ENCODE measurements around the gene PTGIS.

PTGIS gene

GRCh38 chr20:49484180-49485140, 83.5 kb downstream of the PTGIS start:
- in situ Hi-C loops (cut with HindIII; ENCODE audit: low pct_ligation_motif_present, low pct_unique_long_range_greater_than_20kb, low sequenced_read_pairs) = no loop called here
- DNase-seq = peak; percentile 68

- in situ Hi-C loops (cut with HindIII; ENCODE audit: low pct_ligation_motif_present, low pct_unique_long_range_greater_than_20kb, low sequenced_read_pairs) = no loop called here
Measured at GRCh38 chr20:49483696-49484123, 84.2 kb downstream of the PTGIS start.

GRCh38 chr20:49483018-49483695, 84.8 kb downstream of the PTGIS start:
- in situ Hi-C loops (cut with HindIII; ENCODE audit: low pct_ligation_motif_present, low pct_unique_long_range_greater_than_20kb, low sequenced_read_pairs) = no loop called here
- no peak for DNase-seq

More at GRCh38 chr20:49483696-49484123, 84.2 kb downstream of the PTGIS start:
- no peak for DNase-seq

- peak; percentile 67 for DNase-seq
- in situ Hi-C loops (cut with HindIII; ENCODE audit: low pct_ligation_motif_present, low pct_unique_long_range_greater_than_20kb, low sequenced_read_pairs) = no loop called here
Measured at GRCh38 chr20:49482621-49483017, 85.3 kb downstream of the PTGIS start, which contains the start of gene KCNB1. Gene KCNB1 (minus strand): TSS chr20:49482668. CDS start chr20:49482480, 188 bp downstream.

- in situ Hi-C loops (cut with HindIII; ENCODE audit: low pct_ligation_motif_present, low pct_unique_long_range_greater_than_20kb, low sequenced_read_pairs) = no loop called here
- no peak for DNase-seq
Measured at GRCh38 chr20:49482173-49482572, 85.8 kb downstream of the PTGIS start.

GRCh38 chr20:49481116-49481515, 86.8 kb downstream of the PTGIS start:
- in situ Hi-C loops (cut with HindIII; ENCODE audit: low pct_ligation_motif_present, low pct_unique_long_range_greater_than_20kb, low sequenced_read_pairs) = no loop called here
- no peak for DNase-seq

- in situ Hi-C loops (cut with HindIII; ENCODE audit: low pct_ligation_motif_present, low pct_unique_long_range_greater_than_20kb, low sequenced_read_pairs) = no loop called here
Measured at GRCh38 chr20:49480236-49480635, 87.7 kb downstream of the PTGIS start.

GRCh38 chr20:49479785-49480184, 88.2 kb downstream of the PTGIS start:
- in situ Hi-C loops (cut with HindIII; ENCODE audit: low pct_ligation_motif_present, low pct_unique_long_range_greater_than_20kb, low sequenced_read_pairs) = no loop called here
- DNase-seq = no peak

More at GRCh38 chr20:49480236-49480635, 87.7 kb downstream of the PTGIS start:
- DNase-seq = no peak

GRCh38 chr20:49478754-49479689, 88.9 kb downstream of the PTGIS start:
- in situ Hi-C loops (cut with HindIII; ENCODE audit: low pct_ligation_motif_present, low pct_unique_long_range_greater_than_20kb, low sequenced_read_pairs) = no loop called here
- DNase-seq = no peak

- in situ Hi-C loops (cut with HindIII; ENCODE audit: low pct_ligation_motif_present, low pct_unique_long_range_greater_than_20kb, low sequenced_read_pairs) = no loop called here
- DNase-seq = peak; percentile 8
Measured at GRCh38 chr20:49478266-49478665, 89.7 kb downstream of the PTGIS start.

- no peak for DNase-seq
- in situ Hi-C loops (cut with HindIII; ENCODE audit: low pct_ligation_motif_present, low pct_unique_long_range_greater_than_20kb, low sequenced_read_pairs) = no loop called here
Measured at GRCh38 chr20:49477200-49477599, 90.7 kb downstream of the PTGIS start.

GRCh38 chr20:49476016-49476355, 92.0 kb downstream of the PTGIS start:
- no peak for DNase-seq
- in situ Hi-C loops (cut with HindIII; ENCODE audit: low pct_ligation_motif_present, low pct_unique_long_range_greater_than_20kb, low sequenced_read_pairs) = no loop called here

GRCh38 chr20:49475292-49476015, 92.5 kb downstream of the PTGIS start:
- no peak for DNase-seq
- in situ Hi-C loops (cut with HindIII; ENCODE audit: low pct_ligation_motif_present, low pct_unique_long_range_greater_than_20kb, low sequenced_read_pairs) = no loop called here

- no peak for DNase-seq
- in situ Hi-C loops (cut with HindIII; ENCODE audit: low pct_ligation_motif_present, low pct_unique_long_range_greater_than_20kb, low sequenced_read_pairs) = no loop called here
Measured at GRCh38 chr20:49471397-49471796, 96.5 kb downstream of the PTGIS start.

- no peak for DNase-seq
- in situ Hi-C loops (cut with HindIII; ENCODE audit: low pct_ligation_motif_present, low pct_unique_long_range_greater_than_20kb, low sequenced_read_pairs) = no loop called here
Measured at GRCh38 chr20:49470922-49471321, 97.0 kb downstream of the PTGIS start.

GRCh38 chr20:49469060-49469459, 98.9 kb downstream of the PTGIS start:
- no peak for DNase-seq
- in situ Hi-C loops (cut with HindIII; ENCODE audit: low pct_ligation_motif_present, low pct_unique_long_range_greater_than_20kb, low sequenced_read_pairs) = no loop called here

- in situ Hi-C loops (cut with HindIII; ENCODE audit: low pct_ligation_motif_present, low pct_unique_long_range_greater_than_20kb, low sequenced_read_pairs) = no loop called here
- DNase-seq = no peak
Measured at GRCh38 chr20:49468412-49468811, 99.5 kb downstream of the PTGIS start.

All from ACHN (cell line).